Measurements from ENCODE around the gene MRRF. TPM values are rescaled to one million over a fixed set of nuclear protein-coding genes. Genes with fewer than 3 reads are reported as not detected.

The MRRF gene
- polyA plus RNA-seq, 1 donor (not counting 4 experiments of a cell fraction or from before 2014, with no cell fraction given), result 82.6 TPM

- Histone ChIP-seq H3K9me3 (ENCODE audit: control insufficient read depth, low read depth, low read length) (no peaks in the 10 kb centered on the region), H3K9me1 (ENCODE audit: control insufficient read depth, extremely low read depth, insufficient read depth, low read length) (no peaks in the 10 kb centered on the region), H3K4me2 (ENCODE audit: control insufficient read depth, extremely low read depth, insufficient read depth, low read depth, low read length) (no peak overlapping the region), H4K20me1 (ENCODE audit: control insufficient read depth, extremely low read depth, insufficient read depth, low read length) (peaks cover 6% of the 10 kb centered on the region), H2AFZ (ENCODE audit: control insufficient read depth, low read length) (no peak overlapping the region), H3K4me3 (ENCODE audit: control insufficient read depth in 2 of 3, extremely low read depth in 1 of 3, insufficient read depth in 2 of 3, low read depth in 1 of 3, low read length in 3 of 3) (no peak overlapping the region), H3K4me1 (ENCODE audit: control insufficient read depth, extremely low read depth, insufficient read depth, low read length) (peaks cover 13% of the 10 kb centered on the region), H3K27ac (ENCODE audit: control insufficient read depth, insufficient read depth, low read length) (no peak overlapping the region), H3K79me2 (ENCODE audit: control insufficient read depth, insufficient read depth, low read length) (no peaks in the 10 kb centered on the region), H3K36me3 (ENCODE audit: control insufficient read depth in 2 of 2, extremely low read depth in 1 of 2, insufficient read depth in 2 of 2, low read length in 2 of 2) (no peaks in the 10 kb centered on the region), H3K9ac (ENCODE audit: control insufficient read depth, extremely low read depth, insufficient read depth, low read length) (no peak overlapping the region), H3K27me3 (ENCODE audit: control insufficient read depth, extremely low read depth, insufficient read depth, low read length) (peaks cover 100% of the 10 kb centered on the region)
- TF ChIP-seq EZH2 (IDR thresholded peaks at IDR 0.05; ENCODE audit: low read length) (no peak), CTCF (optimal IDR thresholded peaks at IDR 0.05 in 1 of 3, IDR thresholded peaks at IDR 0.05 in 1 of 3, conservative IDR thresholded peaks at IDR 0.05 in 1 of 3; ENCODE audit: extremely low read depth in 1 of 3, insufficient read depth in 2 of 3, low read length in 3 of 3) (no peak)
- dilution Hi-C loops (cut with MboI; ENCODE audit: extremely low pct_ligation_motif_present, low sequenced_read_pairs), result no loop called here
- FAIRE-seq, result no peak
- no peak for DNase-seq (ENCODE audit: low read depth, low spot score)
Observed at GRCh38 chr9:122222791-122223190, 41.9 kb upstream of the MRRF start.

DNA sequence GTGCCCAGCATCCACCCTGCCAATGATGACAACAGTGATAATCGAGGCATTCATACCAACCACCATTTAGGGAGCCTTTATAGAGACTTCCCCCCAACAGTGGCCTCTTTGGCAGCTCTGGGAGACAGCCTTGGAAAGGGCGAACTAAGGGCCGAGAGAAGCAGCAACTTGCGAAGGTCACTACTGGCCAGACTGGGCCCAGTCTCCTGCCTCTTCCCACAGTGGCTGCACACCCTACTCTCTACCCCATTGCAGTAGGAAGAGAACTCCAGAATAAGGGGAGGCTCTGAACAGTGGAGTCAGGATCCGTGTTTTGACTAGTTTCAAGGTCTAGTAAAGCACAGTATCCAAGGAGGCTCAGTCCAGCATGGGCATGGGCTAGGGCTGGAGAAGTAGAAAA lies 41.2 kb upstream of the MRRF start:
- H3K4me2 ChIP-seq (ENCODE audit: control insufficient read depth, extremely low read depth, insufficient read depth, low read depth, low read length), result no peak overlapping the region
- H3K9me1 ChIP-seq (ENCODE audit: control insufficient read depth, extremely low read depth, insufficient read depth, low read length), result no peaks in the 10 kb centered on the region
- TF ChIP-seq EZH2 (IDR thresholded peaks at IDR 0.05; ENCODE audit: low read length), result no peak
- no peak for TF ChIP-seq CTCF (optimal IDR thresholded peaks at IDR 0.05 in 1 of 3, IDR thresholded peaks at IDR 0.05 in 1 of 3, conservative IDR thresholded peaks at IDR 0.05 in 1 of 3; ENCODE audit: extremely low read depth in 1 of 3, insufficient read depth in 2 of 3, low read length in 3 of 3)
- peaks cover 99% of the 10 kb centered on the region for H3K27me3 ChIP-seq (ENCODE audit: control insufficient read depth, extremely low read depth, insufficient read depth, low read length)
- no peak overlapping the region for H3K9ac ChIP-seq (ENCODE audit: control insufficient read depth, extremely low read depth, insufficient read depth, low read length)
- H2AFZ ChIP-seq (ENCODE audit: control insufficient read depth, low read length), result no peak overlapping the region
- no peak overlapping the region for H3K4me3 ChIP-seq (ENCODE audit: control insufficient read depth in 2 of 3, extremely low read depth in 1 of 3, insufficient read depth in 2 of 3, low read depth in 1 of 3, low read length in 3 of 3)
- H3K27ac ChIP-seq (ENCODE audit: control insufficient read depth, insufficient read depth, low read length), result no peak overlapping the region
- no peaks in the 10 kb centered on the region for H3K9me3 ChIP-seq (ENCODE audit: control insufficient read depth, low read depth, low read length)
- H4K20me1 ChIP-seq (ENCODE audit: control insufficient read depth, extremely low read depth, insufficient read depth, low read length), result peaks cover 4% of the 10 kb centered on the region
- no peaks in the 10 kb centered on the region for H3K36me3 ChIP-seq (ENCODE audit: control insufficient read depth in 2 of 2, extremely low read depth in 1 of 2, insufficient read depth in 2 of 2, low read length in 2 of 2)
- no peak for DNase-seq (ENCODE audit: low read depth, low spot score)
- FAIRE-seq, result no peak
- dilution Hi-C loops (cut with MboI; ENCODE audit: extremely low pct_ligation_motif_present, low sequenced_read_pairs), result no loop called here
- no peaks in the 10 kb centered on the region for H3K79me2 ChIP-seq (ENCODE audit: control insufficient read depth, insufficient read depth, low read length)
- H3K4me1 ChIP-seq (ENCODE audit: control insufficient read depth, extremely low read depth, insufficient read depth, low read length), result peaks cover 16% of the 10 kb centered on the region

Data from keratinocyte (primary cell).